ENCODE data around the gene SLC38A9.

Gene SLC38A9

GRCh38 chr5:55594671-55595070 is 117.5 kb downstream of the SLC38A9 start:
- no peak for TF ChIP-seq CTCF (IDR thresholded peaks at IDR 0.05)

GRCh38 chr5:55593115-55593472 is 119.0 kb downstream of the SLC38A9 start:
- TF ChIP-seq CTCF (IDR thresholded peaks at IDR 0.05): no peak

- no peak for TF ChIP-seq CTCF (IDR thresholded peaks at IDR 0.05)
These were observed 119.6 kb downstream of the SLC38A9 start for GRCh38 chr5:55592388-55593114.

- TF ChIP-seq CTCF (IDR thresholded peaks at IDR 0.05): no peak
These were observed 120.4 kb downstream of the SLC38A9 start for GRCh38 chr5:55591686-55592085.

- no peak for TF ChIP-seq CTCF (IDR thresholded peaks at IDR 0.05)
These were observed 126.9 kb downstream of the SLC38A9 start for GRCh38 chr5:55585206-55585610.

GRCh38 chr5:55584398-55585205 is 127.5 kb downstream of the SLC38A9 start:
- TF ChIP-seq CTCF (IDR thresholded peaks at IDR 0.05): no peak

GRCh38 chr5:55583578-55583977 is 128.5 kb downstream of the SLC38A9 start:
- TF ChIP-seq CTCF (IDR thresholded peaks at IDR 0.05): no peak

Data from LNCAP (cell line).